Stimulated activated CD4-positive, alpha-beta T cell treated with anti-CD3 and anti-CD28 coated beads, Interleukin-1b, Interleukin-23, amount 100 ng/mL, for 24 hours (primary cell): ENCODE results near the gene TRIO.
"Not testable (repeated sequence)": the region's sequence is repeated elsewhere in the genome, so short reads cannot be mapped to it uniquely, and the experiment has no call there.

ENCODE experiments used
- DNase-seq, 4 experiments: peaks; one replicate each; pipeline ENCODE4 v3.0.0-alpha.2; 2020; ENCODE audit warnings: low read depth in 4 of 4, low spot score in 1 of 4

Gene TRIO

DNA sequence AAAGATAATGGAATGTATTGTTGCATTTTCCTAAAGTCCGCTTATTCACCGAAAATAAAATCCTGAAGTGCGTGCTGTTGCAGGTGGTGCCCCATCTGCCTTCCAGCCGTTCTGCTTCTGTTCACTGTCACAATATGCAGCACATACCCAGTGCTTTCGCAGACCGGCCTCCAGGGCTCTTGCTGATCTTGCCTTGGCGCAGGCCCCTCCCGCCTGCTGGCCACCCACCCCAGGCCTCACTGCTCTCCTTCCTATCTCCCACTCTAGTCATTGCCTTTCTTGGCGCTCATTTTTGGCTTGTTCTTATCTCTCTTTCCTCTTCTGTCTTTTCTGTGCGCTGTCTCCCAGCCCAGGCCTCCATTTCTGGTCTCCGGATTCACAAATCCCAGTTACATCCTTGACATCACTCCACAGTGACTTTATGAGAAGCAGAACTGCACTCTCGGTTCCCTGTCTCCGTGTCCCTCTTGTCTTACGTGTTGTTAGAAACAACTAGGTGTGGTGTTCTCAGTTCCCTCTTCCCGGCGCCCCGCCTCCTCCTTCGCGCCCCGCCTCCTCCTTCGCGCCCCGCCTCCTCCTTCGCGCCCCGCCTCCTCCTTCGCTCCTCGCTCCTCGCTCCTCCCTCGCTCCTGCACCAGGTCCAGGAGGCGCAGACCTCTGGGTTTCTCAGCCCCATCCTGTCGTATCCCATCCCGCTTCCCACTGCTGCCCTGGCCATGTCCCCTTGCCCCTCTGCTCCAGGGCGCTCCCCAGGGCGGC, 236.8 kb downstream of the TRIO start:
- DNase-seq = no peak

DNA sequence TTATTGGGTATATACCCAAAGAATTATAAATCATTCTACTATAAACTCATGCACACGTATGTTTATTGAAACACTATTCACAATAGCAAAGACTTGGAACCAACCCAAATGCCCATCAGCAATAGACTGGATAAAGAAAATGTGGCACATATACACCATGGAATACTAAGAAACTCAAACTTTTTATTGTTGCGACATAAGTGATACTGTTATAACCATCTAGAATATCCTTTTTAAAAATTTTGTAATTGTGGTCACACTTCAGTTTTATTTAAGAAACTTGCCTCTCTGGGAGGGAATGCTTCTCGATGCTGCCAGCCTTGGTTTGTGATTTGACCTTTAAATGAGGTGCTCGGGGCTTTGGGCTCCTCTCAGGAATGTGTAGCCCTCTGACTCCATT, 237.6 kb downstream of the TRIO start:
- no peak for DNase-seq

DNA sequence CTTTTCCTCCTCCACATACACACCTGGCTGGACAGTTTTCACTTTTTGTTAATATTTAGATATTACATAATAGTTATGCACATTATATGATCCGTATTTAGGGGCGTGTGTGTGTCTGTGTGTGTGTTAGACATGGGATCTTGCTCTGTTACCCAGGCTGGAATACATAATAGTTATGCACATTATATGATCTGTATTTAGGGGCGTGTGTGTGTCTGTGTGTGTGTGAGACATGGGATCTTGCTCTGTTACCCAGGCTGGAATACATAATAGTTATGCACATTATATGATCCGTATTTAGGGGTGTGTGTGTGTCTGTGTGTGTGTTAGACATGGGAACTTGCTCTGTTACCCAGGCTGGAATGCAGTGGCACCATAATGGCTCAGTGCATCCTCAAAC, 239.5 kb downstream of the TRIO start:
- DNase-seq = no peak

DNA sequence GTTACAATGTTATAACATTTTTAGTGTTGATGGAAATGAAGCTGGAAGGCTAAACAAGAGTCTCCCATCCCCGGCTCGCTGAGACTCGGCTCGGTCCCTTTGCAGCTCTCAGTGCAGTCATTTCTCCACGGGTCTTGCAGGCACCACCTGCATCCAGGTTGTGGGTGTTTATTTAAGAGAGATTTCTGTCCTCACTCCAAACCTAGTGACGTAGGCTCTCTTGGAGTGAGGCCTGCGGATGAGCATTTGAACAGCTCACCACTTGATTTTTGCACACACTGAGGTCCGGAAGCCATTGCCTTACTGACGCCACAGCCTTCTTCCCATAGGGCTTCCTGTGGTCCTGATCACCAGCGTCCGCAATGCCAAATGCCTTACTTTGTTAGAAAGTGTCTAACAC, 240.8 kb downstream of the TRIO start:
- no peak for DNase-seq

DNA sequence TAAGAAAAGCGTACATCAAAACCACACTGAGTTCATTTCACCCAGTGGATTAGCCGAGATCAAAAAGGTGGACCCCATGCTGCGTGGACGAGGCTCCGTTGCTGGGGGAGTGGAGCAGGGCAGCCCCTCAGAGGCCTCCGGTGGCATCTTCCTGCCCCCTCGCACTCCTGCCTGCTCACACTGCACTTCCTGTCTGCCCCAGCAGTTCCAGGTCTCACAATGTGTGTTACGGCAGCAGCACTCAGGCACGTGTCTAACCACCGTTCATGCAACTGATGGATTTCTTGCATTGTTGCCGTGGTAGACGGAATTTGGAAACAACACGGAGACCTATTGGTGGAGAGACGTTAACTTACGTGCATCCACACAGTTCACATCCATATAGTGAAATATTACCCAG, 241.9 kb downstream of the TRIO start:
- DNase-seq = no peak

GRCh38 chr5:14386884-14387624, 243.9 kb downstream of the TRIO start:
- DNase-seq = no peak

GRCh38 chr5:14388741-14389140, 245.6 kb downstream of the TRIO start:
- DNase-seq = no peak

DNA sequence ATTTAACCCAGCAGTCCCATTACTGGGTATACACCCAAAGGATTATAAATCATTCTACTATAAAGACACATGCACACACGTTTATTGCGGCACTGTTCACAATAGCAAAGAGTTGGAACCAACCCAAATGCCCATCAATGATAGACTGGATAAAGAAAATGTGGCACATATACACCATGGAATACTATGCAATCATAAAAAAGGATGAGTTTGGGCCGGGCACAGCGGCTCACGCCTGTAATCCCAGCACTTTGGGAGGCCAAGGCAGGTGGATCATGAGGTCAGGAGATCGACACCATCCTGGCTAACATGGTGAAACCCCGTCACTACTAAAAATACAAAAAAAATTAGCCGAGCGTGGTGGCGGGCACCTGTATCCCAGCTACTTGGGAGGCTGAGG, 249.4 kb downstream of the TRIO start:
- not testable (repeated sequence) for DNase-seq

DNA sequence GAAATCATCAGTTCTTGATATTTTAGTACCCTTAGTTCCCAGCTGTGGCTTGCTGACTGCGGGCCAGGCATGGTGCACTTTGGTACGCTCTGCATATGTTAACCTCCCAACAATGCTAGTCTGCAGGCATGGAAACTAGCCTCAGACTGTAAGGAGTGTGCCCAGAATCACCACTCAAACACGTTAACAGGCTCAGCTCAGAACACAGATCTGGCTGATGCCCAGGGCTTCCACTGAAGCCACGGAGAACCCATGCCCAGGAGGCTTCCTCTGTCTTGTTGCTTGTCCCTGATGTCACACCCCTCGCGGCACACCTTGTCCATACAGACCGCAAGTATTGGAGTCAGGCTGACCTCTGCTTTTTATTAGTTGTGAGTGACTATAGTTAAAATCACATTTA, 251.2 kb downstream of the TRIO start:
- no peak for DNase-seq

DNA sequence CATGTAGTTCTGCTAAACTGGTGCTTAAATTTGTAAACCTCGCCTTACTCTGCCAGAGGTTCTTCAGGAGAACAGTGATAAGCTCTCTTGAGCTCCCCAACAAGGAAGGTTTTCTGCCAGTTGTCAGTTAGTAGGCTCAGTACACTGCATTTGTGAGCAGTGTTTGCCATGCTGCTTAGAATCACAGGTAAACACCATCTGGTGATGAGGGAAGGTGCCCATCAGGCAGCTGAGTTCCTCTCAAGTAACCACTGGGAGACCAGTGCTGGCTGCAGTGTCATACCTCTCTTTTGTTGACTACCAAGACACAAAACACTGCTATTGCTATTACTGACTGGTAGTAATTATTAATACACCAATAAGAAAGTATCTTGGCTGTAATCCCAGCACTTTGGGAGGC, 252.3 kb downstream of the TRIO start:
- no peak for DNase-seq

GRCh38 chr5:14396066-14396465, 252.9 kb downstream of the TRIO start:
- no peak for DNase-seq

- no peak for DNase-seq
These were observed 253.6 kb downstream of the TRIO start for GRCh38 chr5:14396737-14397136.

- no peak for DNase-seq
These were observed 254.6 kb downstream of the TRIO start for GRCh38 chr5:14397717-14398116.

- no peak for DNase-seq
These were observed 256.0 kb downstream of the TRIO start for GRCh38 chr5:14399054-14399692.

GRCh38 chr5:14400085-14400484, 256.9 kb downstream of the TRIO start:
- DNase-seq = no peak

GRCh38 chr5:14400611-14401010, 257.5 kb downstream of the TRIO start:
- DNase-seq = no peak

- no peak for DNase-seq
These were observed 258.5 kb downstream of the TRIO start for GRCh38 chr5:14401639-14402038.

GRCh38 chr5:14402424-14402823, 259.3 kb downstream of the TRIO start:
- no peak for DNase-seq

GRCh38 chr5:14404780-14405179, 261.6 kb downstream of the TRIO start:
- no peak for DNase-seq

DNA sequence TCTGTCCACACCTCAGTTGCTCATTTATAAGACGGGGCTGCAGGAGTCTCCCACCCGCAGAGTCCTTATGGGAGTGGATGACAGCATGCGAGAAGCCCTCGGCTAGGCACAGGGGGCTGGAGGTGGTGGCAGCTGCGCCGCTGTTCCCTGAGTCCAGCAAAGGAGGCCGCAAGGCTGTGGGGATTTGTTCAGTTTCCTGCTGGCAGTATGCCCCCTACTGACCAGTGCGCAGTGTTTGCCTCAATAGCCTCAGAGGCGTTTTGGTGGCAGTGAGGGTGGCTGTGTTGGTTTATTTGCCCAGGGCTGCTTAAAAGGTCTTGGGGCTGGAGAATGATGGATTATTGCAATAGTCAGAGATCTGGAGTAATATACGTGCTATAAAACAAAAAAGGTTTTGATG, 262.1 kb downstream of the TRIO start:
- DNase-seq = no peak

GRCh38 chr5:14405706-14406553, 262.8 kb downstream of the TRIO start:
- DNase-seq = no peak

DNA sequence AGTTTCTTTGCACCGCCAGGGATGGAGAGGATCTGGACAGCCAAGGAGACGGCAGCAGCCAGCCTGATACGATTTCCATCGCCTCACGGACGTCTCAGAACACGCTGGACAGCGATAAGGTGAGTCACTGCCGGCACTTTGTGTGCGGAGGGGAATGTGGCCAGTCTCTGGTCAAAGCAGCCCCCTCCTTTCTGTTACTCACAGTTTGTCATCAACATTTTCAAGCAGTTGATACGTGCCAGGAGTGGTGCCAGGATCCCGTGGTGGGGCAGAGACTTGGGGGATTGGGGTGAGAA, 263.4 kb downstream of the TRIO start:
- DNase-seq = no peak
